Activated T-helper 1 cell treated with Interleukin-2 at 50 U/mL for 16 hours (primary cell): ENCODE data around the gene ATG7.
"Not testable (repeated sequence)": the region's sequence is repeated elsewhere in the genome, so short reads cannot be mapped to it uniquely, and the experiment has no call there.

Experiments used
- DNase-seq: peaks from one replicate; pipeline ENCODE4 v3.0.0-alpha.2; 2020; ENCODE audit warnings: low read depth

ATG7 gene

DNA sequence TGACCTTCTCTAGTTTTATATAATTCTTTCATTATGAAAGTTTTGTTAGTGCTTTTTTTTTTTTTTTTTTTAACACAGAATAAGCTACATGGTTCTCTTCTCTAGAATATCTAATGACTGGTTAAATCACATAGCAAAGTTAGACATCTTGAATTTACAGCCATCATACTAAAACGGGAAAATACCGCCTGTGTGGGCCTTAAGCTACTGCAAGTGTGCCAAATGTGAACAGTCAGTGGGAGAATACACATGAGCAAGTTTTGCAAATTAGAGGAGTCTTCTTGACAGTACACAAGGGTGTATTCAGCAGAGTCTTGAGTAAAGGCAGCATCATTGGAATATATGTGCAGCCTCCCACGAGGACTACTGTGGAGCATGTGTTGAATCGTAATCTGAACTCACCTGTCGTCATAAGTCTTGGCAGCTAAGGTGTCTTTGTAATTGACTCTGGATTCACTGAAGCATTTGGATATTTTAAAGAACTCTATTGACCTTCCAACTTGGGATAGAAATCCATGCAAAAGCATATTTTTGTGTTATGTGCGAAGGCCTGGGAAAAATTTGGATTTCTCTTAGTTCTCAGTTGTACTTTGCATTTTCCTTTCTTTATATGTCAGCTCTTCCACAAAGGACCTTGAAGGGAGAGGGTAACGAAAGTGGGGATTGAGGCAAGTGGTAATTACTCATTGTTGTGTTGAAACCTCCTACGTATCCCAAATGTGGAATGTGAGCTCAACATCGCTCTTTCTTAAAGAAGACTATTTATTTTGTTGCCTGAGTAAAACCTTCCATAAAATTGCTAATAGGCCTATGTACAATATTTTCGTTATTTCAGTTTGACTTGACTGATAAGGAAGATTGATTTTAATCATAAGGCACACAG, 117.4 kb downstream of the ATG7 start:
- DNase-seq: no peak

DNA sequence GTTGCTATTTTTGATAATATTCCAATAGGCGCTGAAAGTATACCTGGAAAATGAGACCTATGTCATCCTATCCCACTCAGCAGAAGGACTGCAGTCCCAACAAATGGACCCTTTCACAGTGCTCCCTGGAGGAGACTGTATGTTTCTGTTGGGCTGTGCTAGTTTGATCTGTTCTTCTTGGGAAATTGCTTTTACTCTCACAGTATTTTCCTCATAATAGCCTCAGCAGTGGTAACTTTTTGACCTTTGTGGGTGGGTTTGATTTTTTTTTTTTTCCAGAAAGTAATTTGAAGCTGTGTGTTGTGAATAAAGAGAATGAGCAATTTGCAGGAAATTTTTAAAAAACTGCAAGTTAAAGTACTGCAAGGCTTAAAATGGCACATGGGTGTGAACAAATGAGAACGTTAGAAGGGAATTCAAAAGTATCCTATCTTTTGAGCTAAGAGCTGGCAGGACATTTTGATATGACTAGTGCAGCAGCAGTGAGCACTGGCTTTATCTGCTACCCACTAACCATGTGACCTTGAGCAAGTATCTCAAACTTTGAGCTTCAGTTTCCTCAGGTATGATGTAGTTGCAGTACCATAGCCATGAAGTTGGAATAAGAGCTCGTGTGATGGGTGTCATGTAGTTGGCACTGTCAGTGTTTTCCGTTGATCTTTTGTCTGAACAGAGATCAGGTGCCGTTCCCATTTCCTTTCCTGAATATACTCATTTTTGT, 118.4 kb downstream of the ATG7 start:
- DNase-seq: no peak

DNA sequence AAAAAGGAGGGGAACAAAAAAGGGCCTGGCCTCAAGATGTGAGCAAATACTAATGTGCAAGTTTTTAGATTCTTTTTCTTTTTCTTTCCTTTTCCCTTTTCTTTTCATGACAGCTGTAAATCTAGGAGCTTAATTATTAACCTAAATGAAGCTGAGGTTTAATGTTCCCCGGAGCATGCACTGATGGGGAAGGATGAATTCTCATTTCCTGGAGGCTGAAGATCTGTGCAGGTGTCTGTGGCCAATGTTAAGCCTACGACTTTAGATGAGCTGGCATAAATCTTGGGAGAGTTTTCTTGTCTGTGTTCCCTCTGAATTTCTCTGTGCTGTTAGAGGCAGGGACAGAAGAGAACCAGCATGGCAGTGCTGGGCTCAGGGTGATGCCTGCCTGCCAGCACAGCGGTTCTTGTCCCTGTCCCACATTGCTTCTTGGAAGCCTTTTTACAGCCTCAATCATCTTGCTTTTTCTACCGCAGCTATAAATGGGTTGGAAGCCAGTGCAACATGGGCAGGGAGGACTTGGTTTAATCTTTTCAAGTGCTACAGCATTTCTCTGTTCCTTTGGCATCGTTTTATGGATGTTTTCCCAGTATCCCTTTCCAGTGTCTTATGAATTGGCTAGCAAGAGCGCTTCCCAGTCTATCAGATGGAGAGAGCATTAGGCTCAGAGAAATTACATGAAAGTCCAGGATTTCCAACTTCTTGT, 119.1 kb downstream of the ATG7 start:
- no peak for DNase-seq

DNA sequence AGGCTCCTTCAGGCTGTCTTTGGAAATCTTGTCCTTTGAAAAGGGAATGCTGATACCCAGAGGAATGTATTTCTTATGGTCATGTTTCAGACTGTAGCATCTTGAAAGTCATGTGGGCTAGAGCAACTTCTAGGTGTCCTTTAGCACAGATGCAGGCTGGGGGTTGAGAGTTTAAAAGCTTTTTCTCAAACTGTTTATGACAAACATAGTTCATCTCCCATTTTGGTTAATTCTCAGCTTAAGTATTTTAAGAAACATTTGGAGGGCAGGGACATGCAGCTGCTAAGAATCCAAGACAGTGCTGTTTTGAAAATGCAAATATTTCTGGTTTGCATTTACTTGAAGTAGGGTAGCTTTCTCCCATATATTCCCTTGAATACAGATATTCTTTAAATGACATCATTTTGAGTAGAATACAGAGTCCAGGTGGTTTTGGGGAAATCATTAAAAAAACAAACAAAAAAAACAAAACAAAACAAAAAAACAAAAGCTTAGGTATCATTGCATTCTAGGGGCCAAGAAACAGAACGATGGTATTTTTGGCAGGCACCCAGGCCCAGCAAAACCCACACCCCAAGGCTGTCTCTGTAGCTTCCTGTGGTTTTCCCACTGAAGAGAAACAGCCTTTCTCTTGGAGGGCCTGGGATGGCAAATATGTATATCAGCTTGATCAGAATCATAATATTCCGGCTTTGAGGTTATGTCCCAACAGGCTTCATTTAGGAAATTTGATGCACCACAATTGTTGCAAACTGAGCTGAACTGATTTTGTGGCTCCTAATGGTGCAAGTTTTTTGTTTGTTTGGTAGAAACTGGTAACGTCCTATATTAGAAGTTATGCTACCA, 120.0 kb downstream of the ATG7 start:
- no peak for DNase-seq

DNA sequence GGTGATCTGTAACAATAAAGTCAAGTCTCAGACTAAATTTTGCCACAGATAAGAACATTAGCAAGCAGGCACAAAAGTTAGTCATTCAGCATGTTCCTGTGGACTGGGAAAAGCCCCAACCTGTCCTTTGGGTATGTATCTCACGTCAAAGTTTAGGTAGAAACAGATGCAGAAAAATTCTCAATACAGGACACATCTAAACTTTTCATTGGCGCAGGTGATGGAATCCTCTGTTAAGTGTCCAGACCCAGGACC, 120.6 kb downstream of the ATG7 start:
- DNase-seq: no peak

DNA sequence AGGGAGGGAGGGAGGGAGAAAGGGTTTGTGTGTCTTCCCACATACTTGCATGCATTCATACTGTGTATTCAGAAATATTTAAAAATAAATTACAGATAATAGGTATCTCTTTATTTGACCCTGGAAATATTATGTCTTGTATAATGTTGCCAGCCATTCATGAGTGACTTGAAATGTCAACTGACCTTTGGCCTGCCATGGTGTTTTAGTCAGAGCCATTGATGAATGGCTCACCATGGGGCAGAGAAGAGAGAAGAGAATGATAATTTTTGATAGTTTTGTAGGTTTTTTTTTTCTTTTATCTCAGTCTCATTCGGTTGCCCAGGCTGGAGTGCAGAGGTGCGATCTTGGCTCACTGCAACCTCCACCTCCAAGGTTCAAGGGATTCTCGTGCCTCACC, 121.2 kb downstream of the ATG7 start:
- no peak for DNase-seq

DNA sequence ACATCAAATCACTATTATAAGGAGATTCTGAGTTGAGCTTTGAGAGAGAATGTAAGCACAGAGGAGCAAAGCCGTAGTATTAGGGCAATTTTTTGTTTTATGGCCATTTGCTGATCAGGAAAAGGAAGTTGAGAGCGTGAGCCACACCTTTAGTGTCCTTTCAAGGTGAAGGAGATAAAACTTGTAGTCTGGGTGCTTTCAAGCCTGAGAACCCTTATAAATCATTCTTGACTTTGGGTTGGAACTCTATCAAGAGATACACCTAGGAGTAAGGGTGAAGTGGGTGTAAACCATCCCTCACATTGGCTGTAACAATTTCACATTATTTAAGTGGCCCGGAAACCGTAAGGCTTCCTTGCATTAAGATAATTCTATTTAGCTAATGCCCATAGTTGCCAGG, 122.2 kb downstream of the ATG7 start:
- no peak for DNase-seq

DNA sequence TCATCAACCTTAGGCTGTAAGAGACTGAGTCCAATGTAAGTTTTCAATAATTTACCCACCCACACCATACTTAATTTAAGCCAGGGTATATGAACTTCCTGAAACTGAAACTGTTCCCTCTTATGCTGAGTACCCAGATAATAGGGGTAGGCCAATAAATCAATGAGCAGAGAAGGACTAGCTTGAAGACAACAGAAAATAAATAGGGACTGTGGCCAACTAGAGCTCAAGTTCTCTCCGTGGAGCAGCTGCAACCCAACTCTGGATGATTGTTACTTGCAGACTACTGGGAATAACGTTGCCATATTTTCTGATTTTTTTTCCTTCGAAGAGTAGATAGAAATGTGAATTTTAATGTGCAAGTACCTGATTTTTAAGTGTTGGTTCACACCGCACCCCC, 128.0 kb downstream of the ATG7 start:
- DNase-seq: no peak

DNA sequence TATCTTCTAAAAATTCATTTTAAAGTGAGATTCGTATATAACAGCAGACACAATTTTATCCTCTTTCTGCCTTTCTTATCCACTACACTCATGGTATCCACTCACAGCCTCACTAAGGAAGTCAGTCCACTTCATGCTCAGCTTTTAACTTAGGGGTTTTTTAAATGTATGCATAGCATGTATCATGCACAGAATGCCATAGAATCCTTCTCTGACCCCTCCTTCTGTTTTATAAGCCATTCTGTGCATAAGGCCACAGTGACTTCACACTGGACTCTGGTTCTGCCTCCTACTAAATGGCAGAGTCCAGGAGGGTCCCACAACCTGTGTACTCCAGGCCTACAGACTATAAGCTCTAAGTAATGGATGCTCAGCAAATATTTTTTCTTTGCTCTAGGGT, 129.2 kb downstream of the ATG7 start:
- DNase-seq: no peak

DNA sequence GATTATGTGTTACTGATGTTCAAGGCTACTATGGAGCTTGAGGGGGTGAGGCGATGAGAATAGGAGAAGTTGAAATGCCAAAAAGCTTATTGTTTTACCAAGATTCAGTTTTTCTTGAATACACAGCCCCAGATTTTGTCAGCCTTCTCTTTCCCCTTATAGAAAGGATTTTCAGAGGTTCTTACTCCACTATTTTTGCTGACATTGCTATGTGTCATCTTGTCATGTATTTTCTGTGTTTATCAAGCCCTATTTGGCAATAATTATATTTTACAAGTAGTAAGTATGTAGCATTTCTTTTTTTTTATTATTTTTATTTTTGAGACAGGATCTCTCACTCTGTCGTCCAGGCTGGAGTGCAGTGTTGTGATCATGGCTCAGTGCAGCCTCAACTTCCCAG, 133.1 kb downstream of the ATG7 start:
- DNase-seq: no peak

DNA sequence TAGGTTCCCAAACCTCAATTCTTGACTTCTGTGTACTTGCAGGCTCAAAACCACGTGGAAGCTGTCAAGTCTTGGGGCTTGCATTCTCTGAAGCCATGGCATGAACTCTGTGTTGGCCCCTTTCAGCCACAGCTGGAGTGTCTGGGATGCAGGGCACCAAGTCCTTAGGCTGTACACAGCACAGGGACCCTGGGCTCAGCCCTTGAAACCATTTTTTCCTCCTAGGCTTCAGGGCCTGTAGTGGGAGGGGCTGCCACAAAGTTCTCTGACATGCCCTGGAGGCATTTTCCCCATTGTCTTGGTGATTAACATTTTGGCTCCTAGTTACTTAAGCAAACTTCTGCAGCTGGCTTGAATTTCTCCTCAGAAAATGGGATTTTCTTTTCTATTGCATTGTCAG, 135.4 kb downstream of the ATG7 start:
- no peak for DNase-seq

DNA sequence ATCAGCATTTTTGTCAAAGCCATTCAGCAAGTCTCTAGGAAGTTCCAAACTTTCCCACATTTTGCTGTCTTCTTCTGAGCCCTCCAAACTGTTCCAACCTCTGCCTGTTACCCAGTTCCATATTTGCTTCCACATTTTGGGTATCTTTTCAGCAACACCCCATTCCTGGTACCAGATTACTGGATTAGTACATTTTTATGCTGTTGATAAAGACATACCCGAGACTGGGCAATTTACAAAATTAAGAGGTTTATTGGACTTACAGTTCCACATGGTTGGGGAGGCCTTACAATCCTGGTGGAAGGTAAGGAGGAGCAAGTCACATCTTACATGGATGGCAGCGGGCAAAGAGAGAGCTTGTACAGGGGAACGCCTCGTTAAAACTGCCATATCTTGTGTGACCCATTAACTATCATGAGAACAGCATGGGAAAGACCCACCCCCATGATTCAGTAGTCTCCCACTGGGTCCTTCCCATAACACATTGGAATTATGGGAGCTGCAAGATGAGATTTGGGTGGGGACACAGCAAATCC, 136.2 kb downstream of the ATG7 start:
- not testable (repeated sequence) for DNase-seq

DNA sequence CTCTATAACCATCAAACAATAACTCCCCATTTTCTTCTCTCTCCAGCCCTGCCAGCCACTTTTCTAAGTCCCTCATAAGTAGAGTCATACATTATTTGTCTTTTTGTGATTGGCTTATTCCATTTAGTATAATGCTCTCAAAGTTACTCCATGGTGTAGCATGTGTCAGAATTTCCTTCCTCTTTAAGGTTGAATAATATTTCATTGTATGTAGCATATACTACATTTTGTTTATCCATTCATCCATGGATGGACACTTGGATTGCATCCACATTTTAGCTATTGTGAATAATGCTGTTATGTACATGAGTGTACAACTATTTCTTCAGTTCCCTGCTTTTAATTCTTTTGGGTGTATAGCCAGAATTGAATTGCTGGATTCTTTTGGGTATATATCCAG, 138.4 kb downstream of the ATG7 start:
- DNase-seq: no peak

DNA sequence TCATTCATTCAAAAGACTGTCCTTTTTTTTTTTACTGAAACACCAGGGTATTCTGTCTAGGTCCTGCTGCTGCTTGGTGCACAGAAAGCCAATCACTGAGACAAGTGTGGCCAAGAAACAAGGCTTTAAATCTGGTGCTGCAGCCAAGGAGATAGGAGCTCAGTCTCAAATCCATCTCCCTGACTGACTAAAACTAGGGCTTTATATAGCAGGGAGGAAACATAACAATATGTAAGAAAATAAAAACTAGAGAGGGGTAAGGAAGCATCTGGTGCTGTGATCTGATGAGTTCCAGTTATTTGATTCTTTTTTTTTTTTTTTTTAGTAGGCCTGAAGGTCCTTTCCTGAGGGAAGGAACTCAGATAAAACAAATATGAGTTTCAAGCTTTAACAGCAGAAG, 139.8 kb downstream of the ATG7 start:
- DNase-seq: no peak

DNA sequence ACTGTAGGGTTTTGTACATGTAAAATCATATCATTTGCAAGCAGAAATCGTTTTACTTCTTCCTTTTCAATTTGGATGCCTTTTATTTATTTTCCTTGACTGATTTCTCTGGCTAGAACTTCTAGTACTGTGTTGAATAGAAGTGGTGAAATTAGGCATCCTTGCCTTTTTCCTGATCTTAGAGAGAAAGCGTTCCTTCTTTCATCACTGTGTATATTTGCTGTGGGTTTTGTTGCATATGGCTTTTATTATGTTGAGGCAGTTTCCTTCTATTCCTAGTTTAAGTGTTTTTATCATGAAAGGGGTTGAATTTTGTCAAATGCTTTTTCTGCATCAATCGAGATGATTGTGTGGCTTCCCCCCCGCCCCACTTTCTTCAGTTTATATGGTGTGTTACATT, 140.9 kb downstream of the ATG7 start:
- no peak for DNase-seq

DNA sequence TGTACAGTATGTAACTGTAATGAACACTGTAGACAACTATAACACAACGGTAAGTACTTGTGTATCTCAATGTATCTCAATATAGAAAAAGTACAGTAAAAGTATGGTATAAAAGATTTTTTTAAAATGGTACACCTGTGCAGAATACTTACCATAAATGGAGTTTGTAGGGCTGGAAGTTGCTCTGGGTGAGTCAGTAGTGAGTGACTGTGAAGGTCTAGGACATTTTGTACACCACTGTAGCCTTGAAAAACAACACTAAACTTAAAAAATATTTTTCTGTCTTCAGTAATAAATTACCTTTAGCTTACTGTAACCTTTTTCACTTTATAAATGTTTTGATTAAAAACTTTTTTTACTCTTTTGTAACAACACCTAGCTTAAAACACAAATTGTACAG, 142.9 kb downstream of the ATG7 start:
- no peak for DNase-seq

DNA sequence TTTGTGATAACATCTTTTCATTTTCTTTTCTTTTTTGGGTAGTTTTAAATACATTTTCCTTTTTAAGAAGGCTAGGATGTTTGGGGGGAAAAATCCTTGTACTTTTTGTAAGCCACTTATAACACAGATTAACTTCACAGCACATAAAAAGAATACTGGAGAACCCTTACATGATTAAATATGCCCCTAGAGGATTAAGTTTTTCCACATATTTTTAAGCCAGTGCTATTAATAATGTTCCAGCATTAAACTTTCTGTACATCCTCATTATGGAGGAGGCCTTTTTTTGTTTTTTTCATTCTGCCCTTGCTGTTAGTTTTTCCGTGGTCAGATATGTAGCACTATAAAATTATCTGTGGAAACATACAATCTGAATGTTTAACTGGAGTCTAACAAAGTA, 147.9 kb downstream of the ATG7 start:
- no peak for DNase-seq

DNA sequence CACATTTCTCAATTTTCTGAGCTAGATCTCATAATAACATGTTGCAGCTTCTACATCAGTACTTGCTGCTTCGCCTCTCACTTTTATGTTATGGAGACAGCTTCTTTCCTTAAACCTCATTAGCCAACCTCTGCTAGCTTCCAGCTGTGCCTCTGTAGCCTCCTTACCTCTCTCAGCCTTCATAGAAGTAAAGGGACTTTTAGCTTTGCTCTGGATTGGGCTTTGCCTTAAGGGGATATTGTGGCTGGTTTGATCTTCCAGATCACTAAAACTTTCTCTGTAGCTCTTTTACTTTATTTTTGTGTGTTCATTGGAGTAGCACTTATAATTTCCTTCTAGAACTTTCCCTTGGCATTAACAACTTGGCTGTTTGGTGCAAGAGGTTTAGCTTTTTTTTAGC, 150.1 kb downstream of the ATG7 start:
- no peak for DNase-seq

DNA sequence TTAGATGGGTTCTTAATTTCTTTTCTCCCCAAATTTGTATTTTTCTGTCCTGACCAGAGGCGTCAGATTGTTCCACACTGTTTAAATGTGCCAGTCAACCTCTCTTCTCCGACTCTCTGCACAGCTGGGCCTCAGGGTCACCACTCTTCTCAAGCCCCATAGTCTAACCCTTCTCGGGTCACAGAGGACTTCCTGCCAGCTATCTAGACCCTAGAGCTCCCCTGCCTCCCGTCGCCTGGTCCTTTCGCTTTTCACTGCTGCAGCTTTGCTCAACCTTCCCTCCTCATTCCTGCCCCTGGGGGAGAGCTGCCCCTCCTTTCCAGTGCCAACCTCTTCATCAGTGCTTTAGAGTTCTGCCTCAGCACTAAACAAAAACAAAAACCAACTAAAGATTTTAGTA, 151.7 kb downstream of the ATG7 start:
- DNase-seq: no peak

DNA sequence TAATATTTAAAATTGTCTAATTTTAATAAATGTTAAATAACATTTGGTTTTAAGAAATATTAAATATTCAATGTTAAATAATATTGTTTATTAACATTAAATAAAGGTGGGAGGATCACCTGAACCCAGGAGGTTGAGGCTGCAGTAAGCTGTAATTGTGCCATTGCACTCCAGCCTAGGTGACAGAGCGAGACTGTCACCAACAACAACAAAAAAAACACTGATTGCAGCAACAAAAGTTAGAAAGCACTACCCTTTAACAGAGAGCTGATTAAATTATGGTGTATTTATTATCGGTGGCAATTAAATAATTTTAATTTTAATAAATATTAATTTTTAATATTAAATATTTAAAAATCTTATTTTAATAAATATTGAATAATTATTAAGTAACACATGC, 152.1 kb downstream of the ATG7 start:
- no peak for DNase-seq

DNA sequence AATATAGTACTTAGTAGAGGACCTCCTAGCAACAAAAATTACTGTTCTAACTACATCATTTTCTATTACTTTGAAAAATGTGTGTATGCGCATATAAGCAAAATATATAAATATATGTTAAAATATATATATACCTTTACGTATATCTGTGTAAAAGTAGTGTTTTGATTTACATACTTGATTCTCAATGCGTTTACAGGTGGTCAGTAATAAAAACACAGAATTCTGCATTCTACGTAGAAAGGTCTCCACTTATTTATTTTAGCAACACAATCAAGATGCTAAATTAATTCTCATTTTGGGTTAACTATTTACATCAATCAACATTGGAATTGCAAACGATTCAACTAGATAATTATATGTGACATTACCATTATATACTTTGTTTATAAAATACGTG, 158.0 kb downstream of the ATG7 start:
- DNase-seq: no peak

DNA sequence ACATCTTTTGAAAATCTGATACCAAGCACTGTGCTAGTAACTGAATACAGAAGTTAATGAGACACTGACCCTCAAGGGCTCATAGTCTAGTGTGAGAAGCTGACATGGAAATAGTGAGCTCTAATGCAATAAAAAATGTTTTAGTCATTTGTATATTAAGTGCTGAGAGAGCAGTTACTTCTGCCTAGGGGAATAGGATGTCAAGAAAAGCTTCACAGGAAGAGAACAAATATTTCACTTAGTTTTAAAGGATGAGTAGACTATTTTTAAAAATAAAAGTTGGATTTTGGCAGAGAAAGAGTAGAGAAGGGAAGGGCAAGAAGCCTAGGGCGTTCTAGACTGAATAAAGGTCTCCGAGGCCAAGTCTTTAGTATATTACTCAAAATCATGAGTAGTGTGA, 158.4 kb downstream of the ATG7 start:
- DNase-seq: no peak
